Stimulated activated CD8-positive, alpha-beta memory T cell treated with anti-CD3 and anti-CD28 coated beads, Interleukin-2, amount 100 ng/mL, for 48 hours (primary cell): ENCODE results near the gene PRDM8.
"Not testable (repeated sequence)": the region's sequence is repeated elsewhere in the genome, so short reads cannot be mapped to it uniquely, and the experiment has no call there.

Experiments
- DNase-seq, 2 donors: peaks; one replicate each; pipeline ENCODE4 v3.0.0-alpha.2; 2020; ENCODE audit warnings: low read depth in 2 of 2

The PRDM8 gene

GRCh38 chr4:80228460-80228859 lies 31.2 kb downstream of the PRDM8 start:
- no peak for DNase-seq

GRCh38 chr4:80229128-80229527 lies 31.8 kb downstream of the PRDM8 start:
- DNase-seq: no peak

GRCh38 chr4:80229590-80229989 lies 32.3 kb downstream of the PRDM8 start:
- DNase-seq: no peak

- DNase-seq: no peak
These were observed 33.9 kb downstream of the PRDM8 start for GRCh38 chr4:80231180-80231579.

GRCh38 chr4:80232707-80233370 lies 35.5 kb downstream of the PRDM8 start:
- DNase-seq: no peak

GRCh38 chr4:80233390-80233789 lies 36.1 kb downstream of the PRDM8 start:
- no peak for DNase-seq

- DNase-seq: no peak
These were observed 38.1 kb downstream of the PRDM8 start for GRCh38 chr4:80235451-80235850.

- DNase-seq: no peak
These were observed 40.7 kb downstream of the PRDM8 start for GRCh38 chr4:80237992-80238391.

- no peak for DNase-seq
These were observed 42.3 kb downstream of the PRDM8 start for GRCh38 chr4:80239480-80240150.

GRCh38 chr4:80240976-80241375 lies 43.7 kb downstream of the PRDM8 start:
- DNase-seq: no peak

GRCh38 chr4:80243274-80244018 lies 46.1 kb downstream of the PRDM8 start:
- DNase-seq: no peak

- not testable (repeated sequence) for DNase-seq
These were observed 50.2 kb downstream of the PRDM8 start for GRCh38 chr4:80247484-80247883.

- DNase-seq: no peak
These were observed 51.8 kb downstream of the PRDM8 start for GRCh38 chr4:80249144-80249543.

GRCh38 chr4:80252427-80252826 lies 55.1 kb downstream of the PRDM8 start:
- no peak for DNase-seq

GRCh38 chr4:80252953-80253352 lies 55.6 kb downstream of the PRDM8 start:
- no peak for DNase-seq

- DNase-seq: no peak
These were observed 56.2 kb downstream of the PRDM8 start for GRCh38 chr4:80253510-80253909.
